Measurements from ENCODE around the gene TBC1D22A. TPM values are rescaled to one million over a fixed set of nuclear protein-coding genes. Genes with fewer than 3 reads are reported as not detected.

Gene TBC1D22A
- total RNA-seq, 2 experiments from 2014 or later, result 47.2 to 49.1 TPM

GRCh38 chr22:47144076-47144765 lies 381.8 kb downstream of the TBC1D22A start:
- no peak overlapping the region for H3K27ac Mint-ChIP-seq
- H3K4me3 Mint-ChIP-seq, result no peak overlapping the region
- POLR2A ChIA-PET, result no interaction called here
- no peaks in the 10 kb centered on the region for H3K36me3 Mint-ChIP-seq
- no peaks in the 10 kb centered on the region for H3K9me3 Mint-ChIP-seq
- no peaks in the 10 kb centered on the region for H3K27me3 Mint-ChIP-seq
- H3K4me1 Mint-ChIP-seq, result no peaks in the 10 kb centered on the region
- no peak for ATAC-seq (ENCODE audit: low read depth)
- DNase-seq, result no peak

- H3K9me3 Mint-ChIP-seq, result no peaks in the 10 kb centered on the region
- H3K4me1 Mint-ChIP-seq, result no peaks in the 10 kb centered on the region
- no peak overlapping the region for H3K4me3 Mint-ChIP-seq
- no peak overlapping the region for H3K27ac Mint-ChIP-seq
- no peaks in the 10 kb centered on the region for H3K27me3 Mint-ChIP-seq
- POLR2A ChIA-PET, result no interaction called here
- no peak for ATAC-seq (ENCODE audit: low read depth)
- H3K36me3 Mint-ChIP-seq, result no peaks in the 10 kb centered on the region
- no peak for DNase-seq
These were observed 382.5 kb downstream of the TBC1D22A start for GRCh38 chr22:47144791-47145425.

DNA sequence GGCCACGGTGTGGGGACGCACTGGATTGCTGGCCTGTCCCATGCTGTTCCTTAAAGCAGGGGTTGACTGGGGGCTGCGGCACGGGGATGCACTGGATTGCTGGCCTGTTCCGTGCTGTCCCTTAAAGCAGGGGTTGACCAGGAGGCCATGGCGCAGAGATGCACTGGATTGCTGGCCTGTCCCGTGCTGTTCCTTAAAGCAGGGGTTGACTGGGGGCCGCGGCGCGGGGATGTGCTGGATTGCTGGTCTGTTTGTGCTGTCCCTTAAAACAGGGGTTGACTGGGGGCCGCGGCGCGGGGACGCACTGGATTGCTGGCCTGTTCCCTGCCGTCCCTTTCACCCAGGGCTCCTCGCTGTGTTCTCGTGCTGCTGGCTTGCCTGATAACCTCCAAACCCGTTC lies 383.4 kb downstream of the TBC1D22A start:
- Mint-ChIP-seq H3K27ac (no peak overlapping the region), H3K36me3 (no peaks in the 10 kb centered on the region), H3K9me3 (no peaks in the 10 kb centered on the region), H3K27me3 (no peaks in the 10 kb centered on the region), H3K4me1 (peaks cover 3% of the 10 kb centered on the region), H3K4me3 (no peak overlapping the region)
- POLR2A ChIA-PET, result no interaction called here
- ATAC-seq (ENCODE audit: low read depth), result no peak
- DNase-seq, result no peak

DNA sequence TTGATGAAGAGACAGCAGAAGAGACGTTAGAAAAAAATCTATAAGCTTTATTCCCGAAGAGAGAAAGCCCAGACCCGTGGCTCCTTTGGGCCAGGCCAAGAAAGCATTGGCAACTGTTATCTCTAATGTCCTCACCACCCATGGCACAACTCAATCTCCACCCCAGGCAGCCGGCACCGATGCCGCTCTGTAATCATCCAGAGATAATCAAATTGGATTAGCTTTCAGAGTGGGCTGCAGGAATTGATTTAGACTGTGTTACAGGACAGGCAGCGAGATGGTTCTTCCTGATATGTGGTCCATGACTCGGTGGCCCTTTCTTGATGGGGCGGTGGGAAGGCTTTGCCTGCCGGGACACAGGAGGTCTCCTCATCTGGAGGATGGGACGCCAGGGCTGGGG lies 383.9 kb downstream of the TBC1D22A start:
- Mint-ChIP-seq H3K4me3 (no peak overlapping the region), H3K9me3 (no peaks in the 10 kb centered on the region), H3K27me3 (no peaks in the 10 kb centered on the region), H3K4me1 (peaks cover 7% of the 10 kb centered on the region), H3K36me3 (no peaks in the 10 kb centered on the region), H3K27ac (no peak overlapping the region)
- no peak for ATAC-seq (ENCODE audit: low read depth)
- POLR2A ChIA-PET, result no interaction called here
- no peak for DNase-seq

- no peak overlapping the region for H3K27ac Mint-ChIP-seq
- no peak for ATAC-seq (ENCODE audit: low read depth)
These were observed 384.5 kb downstream of the TBC1D22A start for GRCh38 chr22:47146941-47147340.

GRCh38 chr22:47147572-47147971 lies 385.1 kb downstream of the TBC1D22A start:
- Mint-ChIP-seq H3K9me3 (no peaks in the 10 kb centered on the region), H3K27ac (no peak overlapping the region), H3K27me3 (no peaks in the 10 kb centered on the region), H3K4me1 (peaks cover 7% of the 10 kb centered on the region), H3K4me3 (no peak overlapping the region), H3K36me3 (peaks cover 2% of the 10 kb centered on the region)
- POLR2A ChIA-PET, result no interaction called here
- ATAC-seq (ENCODE audit: low read depth) (no peak), DNase-seq (no peak)

More at GRCh38 chr22:47146941-47147340, 384.5 kb downstream of the TBC1D22A start:
- POLR2A ChIA-PET, result no interaction called here
- DNase-seq, result no peak
- H3K9me3 Mint-ChIP-seq, result no peaks in the 10 kb centered on the region
- H3K27me3 Mint-ChIP-seq, result no peaks in the 10 kb centered on the region
- H3K4me3 Mint-ChIP-seq, result no peak overlapping the region
- H3K36me3 Mint-ChIP-seq, result no peaks in the 10 kb centered on the region
- peaks cover 7% of the 10 kb centered on the region for H3K4me1 Mint-ChIP-seq

- ATAC-seq (ENCODE audit: low read depth) (no peak), DNase-seq (no peak)
- no peaks in the 10 kb centered on the region for H3K9me3 Mint-ChIP-seq
- H3K4me3 Mint-ChIP-seq, result no peak overlapping the region
- H3K36me3 Mint-ChIP-seq, result peaks cover 2% of the 10 kb centered on the region
- H3K27me3 Mint-ChIP-seq, result no peaks in the 10 kb centered on the region
- POLR2A ChIA-PET, result no interaction called here
- H3K27ac Mint-ChIP-seq, result no peak overlapping the region
- H3K4me1 Mint-ChIP-seq, result peaks cover 7% of the 10 kb centered on the region
These were observed 386.1 kb downstream of the TBC1D22A start for GRCh38 chr22:47148510-47148909.

GRCh38 chr22:47148956-47149728 lies 386.7 kb downstream of the TBC1D22A start:
- H3K27ac Mint-ChIP-seq, result no peak overlapping the region
- no peak for ATAC-seq (ENCODE audit: low read depth)
- H3K4me1 Mint-ChIP-seq, result peaks cover 7% of the 10 kb centered on the region

GRCh38 chr22:47149976-47150375 lies 387.5 kb downstream of the TBC1D22A start:
- Mint-ChIP-seq H3K4me1 (peaks cover 7% of the 10 kb centered on the region), H3K27me3 (no peaks in the 10 kb centered on the region), H3K9me3 (no peaks in the 10 kb centered on the region), H3K36me3 (peaks cover 2% of the 10 kb centered on the region), H3K4me3 (no peak overlapping the region), H3K27ac (no peak overlapping the region)
- POLR2A ChIA-PET, result no interaction called here
- no peak for ATAC-seq (ENCODE audit: low read depth)
- DNase-seq, result no peak

More at GRCh38 chr22:47148956-47149728, 386.7 kb downstream of the TBC1D22A start:
- DNase-seq, result no peak
- POLR2A ChIA-PET, result no interaction called here
- no peak overlapping the region for H3K4me3 Mint-ChIP-seq
- peaks cover 2% of the 10 kb centered on the region for H3K36me3 Mint-ChIP-seq
- H3K27me3 Mint-ChIP-seq, result no peaks in the 10 kb centered on the region
- no peaks in the 10 kb centered on the region for H3K9me3 Mint-ChIP-seq

- Mint-ChIP-seq H3K27me3 (no peaks in the 10 kb centered on the region), H3K4me3 (no peak overlapping the region), H3K4me1 (peaks cover 7% of the 10 kb centered on the region), H3K36me3 (peaks cover 2% of the 10 kb centered on the region), H3K9me3 (no peaks in the 10 kb centered on the region), H3K27ac (no peak overlapping the region)
- POLR2A ChIA-PET, result no interaction called here
- ATAC-seq (ENCODE audit: low read depth), result no peak
- DNase-seq, result no peak
These were observed 388.0 kb downstream of the TBC1D22A start for GRCh38 chr22:47150426-47150825.

GRCh38 chr22:47151064-47151463 lies 388.6 kb downstream of the TBC1D22A start:
- peaks cover 2% of the 10 kb centered on the region for H3K36me3 Mint-ChIP-seq
- DNase-seq, result no peak
- no peaks in the 10 kb centered on the region for H3K27me3 Mint-ChIP-seq
- no peak for ATAC-seq (ENCODE audit: low read depth)
- no peak overlapping the region for H3K27ac Mint-ChIP-seq
- H3K4me1 Mint-ChIP-seq, result peaks cover 7% of the 10 kb centered on the region
- no peaks in the 10 kb centered on the region for H3K9me3 Mint-ChIP-seq
- POLR2A ChIA-PET, result no interaction called here
- no peak overlapping the region for H3K4me3 Mint-ChIP-seq

DNA sequence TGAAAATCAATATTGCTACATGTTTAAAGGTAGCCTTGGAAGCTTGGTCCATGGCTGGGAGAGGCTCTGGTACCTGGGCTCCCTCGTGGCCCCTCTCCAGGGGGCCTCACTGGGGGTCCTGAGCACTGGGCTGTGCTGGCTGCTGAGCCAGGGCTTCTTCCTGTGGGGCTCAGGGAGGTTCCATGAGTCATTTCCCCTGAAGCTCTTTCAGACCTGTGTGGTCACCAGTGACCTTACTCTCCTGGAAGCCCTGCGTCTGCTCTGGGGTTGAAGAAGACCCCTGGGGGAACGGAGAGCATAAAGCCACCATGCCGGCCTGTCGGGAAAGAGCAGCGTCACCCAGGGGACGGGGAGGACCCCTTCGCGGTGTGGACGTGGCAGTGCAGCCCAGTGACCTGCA lies 389.0 kb downstream of the TBC1D22A start:
- ATAC-seq (ENCODE audit: low read depth), result no peak
- DNase-seq, result no peak
- H3K36me3 Mint-ChIP-seq, result peaks cover 2% of the 10 kb centered on the region
- H3K4me1 Mint-ChIP-seq, result peaks cover 7% of the 10 kb centered on the region
- no peaks in the 10 kb centered on the region for H3K27me3 Mint-ChIP-seq
- H3K4me3 Mint-ChIP-seq, result no peak overlapping the region
- no peak overlapping the region for H3K27ac Mint-ChIP-seq
- no peaks in the 10 kb centered on the region for H3K9me3 Mint-ChIP-seq
- POLR2A ChIA-PET, result no interaction called here

DNA sequence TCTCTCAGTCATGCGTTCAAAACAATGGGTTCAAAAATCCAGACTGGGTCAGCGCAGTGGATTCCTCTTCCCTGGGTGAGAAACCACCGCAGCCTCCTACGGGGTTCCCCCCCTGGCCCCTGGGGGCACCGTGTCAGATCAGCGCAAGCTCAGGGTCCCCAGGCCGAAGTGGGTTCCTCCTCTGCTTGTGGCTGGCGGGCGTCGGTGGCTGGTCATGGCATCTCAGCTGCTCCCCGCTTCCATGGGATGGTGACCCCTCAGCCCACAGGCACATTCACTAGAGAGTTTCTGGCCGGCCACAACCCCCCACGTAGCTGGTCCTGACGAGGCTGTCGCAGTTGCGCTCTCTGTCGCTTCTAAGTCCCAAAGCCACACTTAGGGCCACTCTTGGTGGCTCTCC lies 389.8 kb downstream of the TBC1D22A start:
- POLR2A ChIA-PET, result no interaction called here
- H3K9me3 Mint-ChIP-seq, result no peaks in the 10 kb centered on the region
- no peak overlapping the region for H3K27ac Mint-ChIP-seq
- no peak for ATAC-seq (ENCODE audit: low read depth)
- H3K4me1 Mint-ChIP-seq, result peaks cover 7% of the 10 kb centered on the region
- H3K27me3 Mint-ChIP-seq, result no peaks in the 10 kb centered on the region
- no peak overlapping the region for H3K4me3 Mint-ChIP-seq
- H3K36me3 Mint-ChIP-seq, result peaks cover 2% of the 10 kb centered on the region
- DNase-seq, result no peak

GRCh38 chr22:47152938-47153337 lies 390.5 kb downstream of the TBC1D22A start:
- H3K27me3 Mint-ChIP-seq, result no peaks in the 10 kb centered on the region
- H3K27ac Mint-ChIP-seq, result no peak overlapping the region
- peaks cover 7% of the 10 kb centered on the region for H3K4me1 Mint-ChIP-seq
- H3K36me3 Mint-ChIP-seq, result peaks cover 2% of the 10 kb centered on the region
- no peak overlapping the region for H3K4me3 Mint-ChIP-seq
- DNase-seq (no peak), ATAC-seq (ENCODE audit: low read depth) (no peak)
- POLR2A ChIA-PET, result no interaction called here
- H3K9me3 Mint-ChIP-seq, result no peaks in the 10 kb centered on the region
